CD4-positive, alpha-beta T cell (primary cell): Measurements from ENCODE around the gene IRX6. TPM values are rescaled to one million over a fixed set of nuclear protein-coding genes. Genes with fewer than 3 reads are reported as not detected.

Source experiments
- ATAC-seq: fragments of 200-7000 bp; cut with Tn5 transposase; one replicate; pipeline ENCODE4 v1.10.0; 2022; ENCODE audit warnings: mild to moderate bottlenecking; ENCODE audit not compliant: poor library complexity
- CTCF ChIA-PET: fragments of 350-600 bp; sonication (Branson Sonifier 250); formaldehyde crosslinking; loops from one replicate; lab custom pipeline; 2021; ENCODE audit warnings: antibody characterized with exemption, inconsistent platforms; lab: Charles Lee
- POLR2A ChIA-PET: fragments of 350-600 bp; sonication (Branson Sonifier 250); formaldehyde crosslinking; loops from one replicate; lab custom pipeline; 2021; ENCODE audit warnings: antibody characterized with exemption, inconsistent platforms; lab: Charles Lee
- DNase-seq, 14 experiments: peaks; one replicate each; pipeline ENCODE4 v3.0.0-alpha.2; 2013 to 2020; ENCODE audit warnings: mixed read lengths in 2 of 14
- H3K27ac ChIP-seq, 2 donors: one replicate each; pipeline versions ENCODE4 v1.5.1 to v1.7.0; 2013; ENCODE audit warnings: low read length in 2 of 2, low read depth in 1 of 2, mild to moderate bottlenecking in 1 of 2
- H3K27me3 ChIP-seq, 2 experiments: 1 replicate in 1 of 2; 2 replicates in 1 of 2; pipeline versions ENCODE4 v1.6.1 to v1.7.0; 2013; ENCODE audit warnings: low read length in 2 of 2, control low read depth in 1 of 2, mild to moderate bottlenecking in 1 of 2, moderate library complexity in 1 of 2; ENCODE audit not compliant: insufficient read depth in 2 of 2, control insufficient read depth in 1 of 2
- H3K36me3 ChIP-seq: one replicate; pipeline ENCODE4 v1.6.1; 2013; ENCODE audit warnings: low read length, control low read depth; ENCODE audit not compliant: insufficient read depth
- H3K4me1 ChIP-seq: one replicate; pipeline ENCODE4 v1.6.1; 2013; ENCODE audit warnings: low read length, control low read depth; ENCODE audit not compliant: insufficient read depth
- H3K4me3 ChIP-seq: one replicate; pipeline ENCODE4 v1.5.1; 2013; ENCODE audit warnings: mild to moderate bottlenecking, low read length, moderate library complexity
- H3K9me3 ChIP-seq, 2 experiments: 1 replicate in 1 of 2; 2 replicates in 1 of 2; pipeline versions ENCODE4 v1.6.1 to v1.7.0; 2013; ENCODE audit warnings: low read length in 2 of 2, mild to moderate bottlenecking in 2 of 2, control low read depth in 1 of 2, moderate library complexity in 1 of 2; ENCODE audit not compliant: control insufficient read depth in 1 of 2, insufficient read depth in 1 of 2
- H3K27ac Mint-ChIP-seq: one replicate; pipeline ENCODE4 v1.8.0; 2020; ENCODE audit warnings: mixed read lengths
- H3K27me3 Mint-ChIP-seq: one replicate; pipeline ENCODE4 v1.8.0; 2021; ENCODE audit warnings: mixed read lengths
- H3K36me3 Mint-ChIP-seq: one replicate; pipeline ENCODE4 v1.8.0; 2021; ENCODE audit warnings: low read depth, mixed read lengths
- H3K4me1 Mint-ChIP-seq: one replicate; pipeline ENCODE4 v1.8.0; 2021; ENCODE audit warnings: low read depth, mixed read lengths
- H3K4me3 Mint-ChIP-seq: one replicate; pipeline ENCODE4 v1.8.0; 2020; ENCODE audit warnings: mild to moderate bottlenecking, mixed read lengths
- H3K9me3 Mint-ChIP-seq: one replicate; pipeline ENCODE4 v1.8.0; 2020; ENCODE audit warnings: mixed read lengths
- CTCF ChIP-seq: fragments of 200-600 bp; IDR thresholded peaks from one replicate; pipeline ENCODE4 v1.8.0; 2022; ENCODE audit warnings: antibody characterized with exemption, mild to moderate bottlenecking
- intact Hi-C, 2 experiments: fragments of 100-400 bp; cut with DNase I in 1 of 2; cut with micrococcal nuclease in 1 of 2; formaldehyde crosslinking; loops; one replicate each; pipeline versions ENCODE4 v1.15.1 to v1.9.0; 2023 to 2025; cut with DNase I, micrococcal nuclease
- total RNA-seq, 174 experiments: library from RNA in 2 of 174; stranded (reverse) in 2 of 174; gene quantifications; one replicate each; pipeline ENCODE4 v1.2.3 and lab custom pipeline; 2021 to 2026

IRX6 gene
- total RNA-seq, 2 experiments from 2014 or later, result not detected

GRCh38 chr16:55333684-55334083, 9.7 kb downstream of the IRX6 start:
- Histone ChIP-seq H3K4me1 (no peaks in the 10 kb centered on the region), H3K27ac (no peak overlapping the region), H3K4me3 (no peak overlapping the region), H3K9me3 (peaks cover 0 to 17% of the 10 kb centered on the region in 2 experiments), H3K36me3 (no peaks in the 10 kb centered on the region), H3K27me3 (peaks cover 40 to 43% of the 10 kb centered on the region in 2 experiments)
- no peak overlapping the region for H3K4me3 Mint-ChIP-seq
- CTCF ChIA-PET, result no interaction called here
- DNase-seq (no peak), ATAC-seq (no peak)
- no peak for TF ChIP-seq CTCF
- H3K9me3 Mint-ChIP-seq, result no peaks in the 10 kb centered on the region
- intact Hi-C loops, result no loop called here
- no peaks in the 10 kb centered on the region for H3K4me1 Mint-ChIP-seq
- H3K27ac Mint-ChIP-seq, result no peak overlapping the region
- no peaks in the 10 kb centered on the region for H3K36me3 Mint-ChIP-seq
- peaks cover 62% of the 10 kb centered on the region for H3K27me3 Mint-ChIP-seq
- POLR2A ChIA-PET, result no interaction called here

GRCh38 chr16:55338646-55339045, 14.6 kb downstream of the IRX6 start:
- Mint-ChIP-seq H3K9me3 (no peaks in the 10 kb centered on the region), H3K27ac (no peak overlapping the region), H3K4me3 (no peak overlapping the region), H3K4me1 (no peaks in the 10 kb centered on the region), H3K36me3 (no peaks in the 10 kb centered on the region), H3K27me3 (peaks cover 26% of the 10 kb centered on the region)
- POLR2A ChIA-PET, result no interaction called here
- TF ChIP-seq CTCF, result no peak
- CTCF ChIA-PET, result no interaction called here
- no peak overlapping the region for H3K27ac ChIP-seq
- no peak overlapping the region for H3K4me3 ChIP-seq
- no peaks in the 10 kb centered on the region for H3K36me3 ChIP-seq
- intact Hi-C loops, result no loop called here
- DNase-seq (no peak), ATAC-seq (no peak)
- no peaks in the 10 kb centered on the region for H3K4me1 ChIP-seq
- H3K27me3 ChIP-seq, result peaks cover 0 to 2% of the 10 kb centered on the region in 2 experiments
- no peaks in the 10 kb centered on the region for H3K9me3 ChIP-seq

- H3K36me3 ChIP-seq, result no peaks in the 10 kb centered on the region
- H3K4me3 ChIP-seq, result no peak overlapping the region
- Mint-ChIP-seq H3K4me3 (no peak overlapping the region), H3K9me3 (no peaks in the 10 kb centered on the region), H3K27me3 (peaks cover 21% of the 10 kb centered on the region), H3K4me1 (no peaks in the 10 kb centered on the region), H3K36me3 (no peaks in the 10 kb centered on the region), H3K27ac (no peak overlapping the region)
- no peak overlapping the region for H3K27ac ChIP-seq
- ChIA-PET POLR2A (no interaction called here), CTCF (no interaction called here)
- TF ChIP-seq CTCF, result no peak
- no peaks in the 10 kb centered on the region for H3K4me1 ChIP-seq
- DNase-seq, result no peak
- peaks cover 0 to 2% of the 10 kb centered on the region in 2 experiments for H3K27me3 ChIP-seq
- no peak for ATAC-seq
- intact Hi-C loops, result no loop called here
- H3K9me3 ChIP-seq, result no peaks in the 10 kb centered on the region
These were observed 16.4 kb downstream of the IRX6 start for GRCh38 chr16:55340445-55340844.
